ENCODE measurements around the gene PLEKHA1. TPM values are rescaled to one million over a fixed set of nuclear protein-coding genes. Genes with fewer than 3 reads are reported as not detected.
A peak's percentile ranks its signal among the peaks of the same experiment; 100 is the strongest.

PLEKHA1 gene
- 5.2 TPM for polyA plus RNA-seq (2012; ENCODE audit: missing spikeins)

- TF ChIP-seq TAF1 (IDR thresholded peaks at IDR 0.05; ENCODE audit: borderline replicate concordance, low read depth, low read length) (no peak), POLR2AphosphoS5 (IDR thresholded peaks at IDR 0.05; ENCODE audit: low read depth, low read length) (no peak), POLR2A (IDR thresholded peaks at IDR 0.05; ENCODE audit: low read depth, low read length) (no peak)
- FAIRE-seq (peak; percentile 77), DNase-seq (ENCODE audit: insufficient read length) (peak; percentile 71)
Measured at GRCh38 chr10:122374237-122374858, at the start of gene PLEKHA1. Gene PLEKHA1 (plus strand): TSS chr10:122374708. CDS start chr10:122393201, 18,493 bp downstream.

GRCh38 chr10:122325235-122325634 is 49.3 kb upstream of the PLEKHA1 start:
- no peak for DNase-seq (ENCODE audit: insufficient read length)
- TF ChIP-seq POLR2AphosphoS5 (IDR thresholded peaks at IDR 0.05; ENCODE audit: low read depth, low read length), result no peak
- TF ChIP-seq TAF1 (IDR thresholded peaks at IDR 0.05; ENCODE audit: borderline replicate concordance, low read depth, low read length), result no peak
- TF ChIP-seq POLR2A (IDR thresholded peaks at IDR 0.05; ENCODE audit: low read depth, low read length), result no peak
- no peak for FAIRE-seq

- no peak for DNase-seq (ENCODE audit: insufficient read length)
- FAIRE-seq, result no peak
- TF ChIP-seq POLR2A (IDR thresholded peaks at IDR 0.05; ENCODE audit: low read depth, low read length), result no peak
- no peak for TF ChIP-seq TAF1 (IDR thresholded peaks at IDR 0.05; ENCODE audit: borderline replicate concordance, low read depth, low read length)
- TF ChIP-seq POLR2AphosphoS5 (IDR thresholded peaks at IDR 0.05; ENCODE audit: low read depth, low read length), result no peak
Measured at GRCh38 chr10:122326385-122326784, 48.1 kb upstream of the PLEKHA1 start.

GRCh38 chr10:122326806-122327205 is 47.7 kb upstream of the PLEKHA1 start:
- DNase-seq (ENCODE audit: insufficient read length) (no peak), FAIRE-seq (no peak)
- TF ChIP-seq POLR2A (IDR thresholded peaks at IDR 0.05; ENCODE audit: low read depth, low read length) (no peak), POLR2AphosphoS5 (IDR thresholded peaks at IDR 0.05; ENCODE audit: low read depth, low read length) (no peak), TAF1 (IDR thresholded peaks at IDR 0.05; ENCODE audit: borderline replicate concordance, low read depth, low read length) (no peak)

- TF ChIP-seq TAF1 (IDR thresholded peaks at IDR 0.05; ENCODE audit: borderline replicate concordance, low read depth, low read length) (no peak), POLR2AphosphoS5 (IDR thresholded peaks at IDR 0.05; ENCODE audit: low read depth, low read length) (no peak), POLR2A (IDR thresholded peaks at IDR 0.05; ENCODE audit: low read depth, low read length) (no peak)
- DNase-seq (ENCODE audit: insufficient read length) (no peak), FAIRE-seq (no peak)
Measured at GRCh38 chr10:122327237-122328206, 47.0 kb upstream of the PLEKHA1 start.

- DNase-seq (ENCODE audit: insufficient read length) (no peak), FAIRE-seq (no peak)
Measured at GRCh38 chr10:122328676-122329075, 45.8 kb upstream of the PLEKHA1 start.

GRCh38 chr10:122329416-122329815 is 45.1 kb upstream of the PLEKHA1 start:
- DNase-seq (ENCODE audit: insufficient read length), result no peak
- TF ChIP-seq POLR2AphosphoS5 (IDR thresholded peaks at IDR 0.05; ENCODE audit: low read depth, low read length), result no peak
- no peak for FAIRE-seq

More at GRCh38 chr10:122328676-122329075, 45.8 kb upstream of the PLEKHA1 start:
- TF ChIP-seq TAF1 (IDR thresholded peaks at IDR 0.05; ENCODE audit: borderline replicate concordance, low read depth, low read length) (no peak), POLR2AphosphoS5 (IDR thresholded peaks at IDR 0.05; ENCODE audit: low read depth, low read length) (no peak)

- TF ChIP-seq POLR2AphosphoS5 (IDR thresholded peaks at IDR 0.05; ENCODE audit: low read depth, low read length) (no peak), POLR2A (IDR thresholded peaks at IDR 0.05; ENCODE audit: low read depth, low read length) (no peak), TAF1 (IDR thresholded peaks at IDR 0.05; ENCODE audit: borderline replicate concordance, low read depth, low read length) (no peak)
- DNase-seq (ENCODE audit: insufficient read length) (no peak), FAIRE-seq (no peak)
Measured at GRCh38 chr10:122331100-122331499, 43.4 kb upstream of the PLEKHA1 start.

GRCh38 chr10:122331615-122332446 is 42.7 kb upstream of the PLEKHA1 start:
- FAIRE-seq (no peak), DNase-seq (ENCODE audit: insufficient read length) (no peak)
- TF ChIP-seq POLR2A (IDR thresholded peaks at IDR 0.05; ENCODE audit: low read depth, low read length), result no peak
- TF ChIP-seq TAF1 (IDR thresholded peaks at IDR 0.05; ENCODE audit: borderline replicate concordance, low read depth, low read length), result no peak

GRCh38 chr10:122333037-122333436 is 41.5 kb upstream of the PLEKHA1 start:
- no peak for TF ChIP-seq POLR2AphosphoS5 (IDR thresholded peaks at IDR 0.05; ENCODE audit: low read depth, low read length)
- TF ChIP-seq POLR2A (IDR thresholded peaks at IDR 0.05; ENCODE audit: low read depth, low read length), result no peak
- no peak for TF ChIP-seq TAF1 (IDR thresholded peaks at IDR 0.05; ENCODE audit: borderline replicate concordance, low read depth, low read length)
- FAIRE-seq (peak; percentile 63), DNase-seq (ENCODE audit: insufficient read length) (no peak)

- DNase-seq (ENCODE audit: insufficient read length), result no peak
- FAIRE-seq, result no peak
- TF ChIP-seq TAF1 (IDR thresholded peaks at IDR 0.05; ENCODE audit: borderline replicate concordance, low read depth, low read length) (no peak), POLR2AphosphoS5 (IDR thresholded peaks at IDR 0.05; ENCODE audit: low read depth, low read length) (no peak), POLR2A (IDR thresholded peaks at IDR 0.05; ENCODE audit: low read depth, low read length) (no peak)
Measured at GRCh38 chr10:122336332-122336731, 38.2 kb upstream of the PLEKHA1 start.

Measured in GM12892 (cell line).